ENCODE measurements around the gene MIER1.
"Not testable (repeated sequence)": the region's sequence is repeated elsewhere in the genome, so short reads cannot be mapped to it uniquely, and the experiment has no call there.

MIER1 gene

GRCh38 chr1:66924756-66925557, at the start of gene MIER1, which contains the start of gene DNAI4:
TSS of gene MIER1 (plus strand) at chr1:66924990. CDS start at chr1:66925029, 39 bp downstream.
TSS of gene DNAI4 (minus strand) at chr1:66924856. CDS start at chr1:66924831, 25 bp downstream.
- peak; percentile 96 for DNase-seq (ENCODE audit: low read depth)

- DNase-seq (ENCODE audit: low read depth) = no peak
Measured at GRCh38 chr1:66876664-66877063, 48.1 kb upstream of the MIER1 start.

GRCh38 chr1:66889030-66889429, 35.8 kb upstream of the MIER1 start:
- no peak for DNase-seq (ENCODE audit: low read depth)

- no peak for DNase-seq (ENCODE audit: low read depth)
Measured at GRCh38 chr1:66890621-66891020, 34.2 kb upstream of the MIER1 start.

GRCh38 chr1:66893712-66894111, 31.1 kb upstream of the MIER1 start:
- no peak for DNase-seq (ENCODE audit: low read depth)

- not testable (repeated sequence) for DNase-seq (ENCODE audit: low read depth)
Measured at GRCh38 chr1:66915203-66915602, 9.6 kb upstream of the MIER1 start.

GRCh38 chr1:66916320-66916719, 8.5 kb upstream of the MIER1 start:
- no peak for DNase-seq (ENCODE audit: low read depth)

GRCh38 chr1:66917476-66917875, 7.3 kb upstream of the MIER1 start:
- DNase-seq (ENCODE audit: low read depth) = no peak

GRCh38 chr1:66919063-66919462, 5.7 kb upstream of the MIER1 start:
- no peak for DNase-seq (ENCODE audit: low read depth)

GRCh38 chr1:66919828-66920227, 5.0 kb upstream of the MIER1 start:
- DNase-seq (ENCODE audit: low read depth) = no peak

- no peak for DNase-seq (ENCODE audit: low read depth)
Measured at GRCh38 chr1:66920543-66920942, 4.2 kb upstream of the MIER1 start.

- no peak for DNase-seq (ENCODE audit: low read depth)
Measured at GRCh38 chr1:66925558-66925910, 744 bp downstream of the MIER1 start.

GRCh38 chr1:66925944-66926343, 1.2 kb downstream of the MIER1 start:
- DNase-seq (ENCODE audit: low read depth) = no peak

- no peak for DNase-seq (ENCODE audit: low read depth)
Measured at GRCh38 chr1:66927528-66927927, 2.7 kb downstream of the MIER1 start.

- DNase-seq (ENCODE audit: low read depth) = no peak
Measured at GRCh38 chr1:66929146-66929688, 4.4 kb downstream of the MIER1 start.

- no peak for DNase-seq (ENCODE audit: low read depth)
Measured at GRCh38 chr1:66929691-66929998, 4.9 kb downstream of the MIER1 start.

- peak; percentile 78 for DNase-seq (ENCODE audit: low read depth)
Measured at GRCh38 chr1:66929999-66930822, 5.4 kb downstream of the MIER1 start.

- DNase-seq (ENCODE audit: low read depth) = no peak
Measured at GRCh38 chr1:66930823-66931174, 6.0 kb downstream of the MIER1 start.

GRCh38 chr1:66931590-66931989, 6.8 kb downstream of the MIER1 start:
- DNase-seq (ENCODE audit: low read depth) = no peak

- no peak for DNase-seq (ENCODE audit: low read depth)
Measured at GRCh38 chr1:66932291-66932690, 7.5 kb downstream of the MIER1 start.

GRCh38 chr1:66933887-66934700, 9.3 kb downstream of the MIER1 start:
- DNase-seq (ENCODE audit: low read depth) = no peak

- DNase-seq (ENCODE audit: low read depth) = no peak
Measured at GRCh38 chr1:66937529-66938234, 12.9 kb downstream of the MIER1 start.
